DMS153 (cell line): ENCODE measurements around the gene KCNIP3.
"Not testable (repeated sequence)": the region's sequence is repeated elsewhere in the genome, so short reads cannot be mapped to it uniquely, and the experiment has no call there.

Experiments
- DNase-seq: peaks from one replicate; lab custom pipeline; 2025; lab: John Stamatoyannopoulos, UW

The KCNIP3 gene

DNA sequence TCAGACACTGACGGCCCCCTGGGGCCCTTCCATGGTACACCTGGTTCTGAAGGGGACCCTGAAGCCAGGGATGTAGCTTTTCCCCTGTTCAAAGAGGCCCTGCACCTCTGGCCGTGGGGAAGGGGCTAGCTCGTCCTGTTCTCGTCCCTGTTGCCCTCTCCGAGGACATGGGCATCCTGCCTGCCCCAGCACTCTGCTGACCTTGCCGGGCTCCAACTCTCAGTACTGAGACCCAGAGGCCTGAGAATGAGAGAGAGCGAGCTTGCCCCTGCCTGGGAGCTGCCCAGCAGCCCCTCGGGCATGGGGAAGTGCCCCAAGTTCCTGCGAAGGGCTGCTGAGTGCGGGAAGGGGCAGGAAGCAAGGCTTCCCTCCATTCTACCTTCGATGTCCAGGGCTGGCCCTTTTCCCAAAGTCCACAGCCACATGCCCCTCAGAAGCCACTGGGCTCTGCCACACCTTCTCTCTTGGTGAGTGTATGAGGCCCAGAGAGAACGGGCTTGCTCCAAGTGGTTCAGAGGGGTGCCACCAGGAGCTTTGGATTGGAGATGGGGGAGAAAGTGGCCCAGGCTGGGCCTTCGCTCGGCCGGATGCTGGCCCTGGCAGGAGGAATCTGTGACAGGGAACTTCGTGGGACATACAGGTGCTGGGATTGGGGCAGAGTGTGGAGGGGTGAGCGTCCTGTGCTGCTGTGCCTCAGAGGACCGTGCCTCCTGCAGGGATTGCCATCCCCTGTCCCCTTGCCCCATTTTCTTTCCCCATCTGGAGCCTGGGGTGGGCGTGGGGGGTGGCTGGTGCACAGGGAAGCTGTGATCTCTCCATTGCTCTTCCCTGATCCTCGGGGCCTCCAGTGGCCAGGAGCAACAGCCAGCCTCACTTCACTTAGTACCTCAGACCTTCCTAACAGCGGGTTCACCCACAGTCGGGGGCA is 50.8 kb downstream of the KCNIP3 start:
- DNase-seq = no peak

DNA sequence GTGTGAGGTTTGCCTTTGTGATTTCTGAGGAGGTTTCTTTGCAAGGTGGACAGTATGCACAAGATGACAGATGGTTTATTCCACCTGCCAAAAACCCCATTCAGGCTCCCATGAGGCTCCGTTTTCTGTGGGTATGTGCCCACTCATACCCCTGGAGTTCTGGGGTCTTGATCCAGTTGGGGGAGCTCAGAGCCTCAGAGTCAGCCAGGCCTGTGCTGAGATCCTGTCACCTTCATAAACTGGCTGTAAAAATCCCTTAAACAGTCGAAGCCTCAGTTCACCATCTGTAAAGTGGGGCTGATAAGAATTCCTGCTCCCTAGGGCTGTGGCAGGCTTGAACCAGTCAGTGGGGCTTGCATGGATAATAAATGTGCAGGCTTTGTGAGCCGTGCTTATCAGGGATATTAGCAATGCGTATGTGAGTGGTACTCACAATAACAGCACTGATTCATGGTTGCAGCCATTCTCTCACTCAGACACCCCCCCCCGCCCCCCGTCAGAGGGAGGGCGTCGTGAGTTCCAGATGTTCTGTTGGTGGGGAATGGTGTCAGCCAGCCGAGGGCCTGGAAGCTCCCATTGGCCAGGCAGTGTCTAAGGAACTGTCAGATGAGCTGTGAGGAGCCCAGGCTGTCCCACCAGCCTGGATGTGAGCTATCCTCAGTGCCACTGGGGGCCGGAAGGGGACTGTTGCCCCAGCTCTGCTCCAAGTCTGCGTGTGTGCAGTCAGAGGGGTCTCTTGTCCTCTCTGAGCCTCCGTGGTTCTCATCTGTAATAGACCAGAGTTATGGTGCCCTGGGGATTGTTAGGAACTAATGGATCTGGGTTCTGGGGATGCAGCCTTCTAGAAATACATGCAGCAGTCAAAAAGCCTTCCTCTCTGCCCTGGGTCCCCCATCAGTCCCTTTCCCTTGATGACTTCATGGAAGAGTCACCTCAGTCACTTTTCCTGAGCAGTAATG is 51.7 kb downstream of the KCNIP3 start:
- DNase-seq = no peak

DNA sequence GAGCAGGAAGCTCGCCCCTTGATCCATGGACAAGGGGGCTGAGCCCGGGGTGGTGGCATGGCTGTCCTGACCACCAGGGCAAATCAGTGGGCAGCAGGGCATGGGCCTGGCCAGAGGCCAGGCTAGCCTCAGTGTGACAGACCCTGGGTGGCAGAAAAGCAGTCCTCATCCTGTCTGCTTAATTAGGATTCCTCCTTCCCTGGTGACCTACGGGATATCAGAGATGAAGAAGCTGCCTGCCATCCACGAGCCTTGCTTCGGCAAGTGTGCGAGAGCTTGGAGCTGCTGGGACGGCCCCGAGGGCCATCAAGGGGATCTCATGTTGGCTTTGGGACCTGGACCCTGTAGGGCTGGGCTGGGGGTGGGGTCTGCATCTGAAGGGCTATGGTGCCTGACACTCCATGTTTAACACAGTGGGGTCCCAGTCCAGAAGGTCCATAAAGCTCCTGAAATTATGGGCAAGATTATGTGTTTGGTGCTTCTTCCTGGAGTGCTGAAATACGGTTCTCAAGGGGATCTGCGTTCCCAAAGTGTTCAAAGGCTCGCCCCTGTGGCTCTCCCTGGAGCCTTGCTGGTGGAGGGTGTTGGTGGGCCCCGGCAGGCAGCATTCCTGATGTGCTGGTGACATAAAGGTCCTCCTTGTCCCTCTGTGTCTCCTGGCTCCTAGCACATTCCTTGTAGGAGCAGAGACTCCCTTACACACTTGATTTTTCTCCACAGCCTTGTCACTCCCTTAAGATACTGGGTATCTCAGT is 52.6 kb downstream of the KCNIP3 start:
- no peak for DNase-seq

DNA sequence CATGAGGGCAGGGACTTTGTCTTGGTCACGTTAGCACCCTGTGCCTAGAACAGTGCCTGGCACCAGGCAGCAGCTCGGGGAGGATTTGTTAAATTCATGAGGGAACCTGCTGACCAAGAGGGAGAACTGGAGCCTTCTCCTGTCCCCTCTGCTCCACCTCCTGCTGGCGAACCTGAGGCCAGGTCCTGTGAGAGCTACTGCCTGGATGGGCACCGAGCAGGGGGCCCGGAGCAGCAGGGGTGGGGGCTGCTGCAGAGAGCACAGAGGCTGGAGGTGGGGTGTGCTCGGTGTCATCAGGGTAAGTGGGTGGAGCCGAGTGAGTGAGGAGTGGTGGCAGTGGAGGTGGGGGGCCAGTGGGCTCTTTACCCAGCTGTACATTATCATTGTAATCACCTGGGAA is 53.2 kb downstream of the KCNIP3 start:
- no peak for DNase-seq

DNA sequence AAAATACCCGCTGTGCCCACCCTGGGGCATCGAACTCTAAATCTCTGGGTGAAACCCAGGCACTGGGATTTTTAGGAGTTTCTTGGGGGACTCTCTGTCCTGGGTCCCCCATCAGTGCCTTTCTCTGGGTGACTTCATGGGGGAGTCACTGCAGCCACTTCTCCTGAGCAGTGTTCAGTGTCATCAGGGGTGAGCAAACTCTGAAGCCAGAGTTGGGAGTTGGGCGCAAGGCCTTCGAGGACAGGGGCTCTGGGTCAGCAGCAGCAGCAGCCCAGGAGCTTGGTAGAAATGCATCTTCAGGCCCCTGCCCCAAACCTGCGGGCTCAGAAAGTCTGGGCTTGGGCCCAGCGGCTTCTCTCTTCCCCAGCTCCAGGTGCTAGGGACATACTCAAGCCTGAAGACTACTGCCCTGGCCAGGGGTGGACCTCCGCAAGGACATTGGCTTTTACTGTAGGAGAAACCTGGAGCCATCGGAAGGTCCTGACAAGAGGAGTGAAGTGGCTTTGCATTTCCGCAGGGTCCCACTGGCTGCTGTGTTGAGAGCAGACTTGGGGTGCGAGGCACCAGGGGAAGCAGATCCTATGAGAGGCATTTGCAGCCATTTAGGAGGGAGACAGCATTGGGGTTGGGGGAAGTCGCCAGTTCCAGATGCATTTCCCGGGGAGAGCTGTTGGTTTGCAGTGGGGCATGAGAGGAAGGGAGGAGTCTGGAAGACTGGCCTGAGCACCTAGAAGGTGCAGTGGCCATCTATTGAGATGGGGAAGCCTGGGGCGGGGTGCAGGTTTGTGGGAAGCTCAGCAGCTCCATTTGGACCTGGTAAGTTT is 53.8 kb downstream of the KCNIP3 start:
- no peak for DNase-seq

DNA sequence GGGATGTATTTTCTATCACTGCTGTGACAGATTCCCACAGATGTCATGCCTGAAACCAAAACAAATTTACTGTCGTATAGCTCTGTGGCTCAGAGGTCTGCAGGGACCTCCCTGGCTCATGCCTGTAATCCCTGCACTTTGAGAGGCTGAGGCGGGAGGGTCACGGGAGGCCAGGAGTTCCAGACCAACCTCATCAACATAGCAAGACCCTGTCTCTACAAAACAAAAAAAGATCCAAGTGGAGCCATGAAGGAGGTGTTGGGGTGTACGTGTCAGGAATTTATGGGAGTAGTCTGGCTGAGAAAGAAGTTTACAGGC is 54.4 kb downstream of the KCNIP3 start:
- no peak for DNase-seq

DNA sequence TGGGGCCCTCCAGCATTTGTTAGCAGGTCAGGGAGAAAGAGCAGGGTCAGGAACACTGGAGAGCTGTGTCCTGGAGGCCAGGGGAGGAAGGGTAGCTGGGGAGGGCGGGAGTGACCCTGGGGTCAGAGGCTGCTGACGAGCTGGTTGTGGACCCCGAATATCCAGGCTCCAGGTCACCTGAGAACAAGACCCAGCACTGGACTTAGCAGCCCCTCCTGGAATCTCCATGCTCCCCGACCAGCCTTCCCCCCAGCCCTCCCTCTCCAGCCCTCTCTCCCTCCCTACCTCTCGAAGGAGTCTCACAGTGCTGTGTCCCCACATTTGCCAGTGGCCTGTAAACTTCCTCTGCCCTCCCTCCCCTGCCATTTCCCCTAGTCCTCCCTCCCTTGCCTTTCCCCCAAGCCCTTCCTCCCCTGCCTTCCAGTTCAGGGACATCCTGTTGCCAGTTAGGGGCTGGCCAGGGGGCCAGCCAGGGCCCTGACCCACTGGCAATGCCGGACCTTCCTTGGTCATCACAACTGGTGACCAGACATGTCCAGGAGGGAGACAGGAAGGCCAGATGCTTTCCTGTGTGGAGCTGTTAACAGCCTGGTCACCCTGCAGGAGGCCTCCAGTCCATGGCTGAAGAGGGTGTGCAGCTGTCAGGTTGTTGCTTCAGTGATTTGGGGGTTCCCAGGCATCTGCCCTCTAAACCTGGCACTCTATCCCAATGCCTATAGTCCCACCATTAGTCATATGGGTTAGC is 55.3 kb downstream of the KCNIP3 start:
- DNase-seq = no peak

DNA sequence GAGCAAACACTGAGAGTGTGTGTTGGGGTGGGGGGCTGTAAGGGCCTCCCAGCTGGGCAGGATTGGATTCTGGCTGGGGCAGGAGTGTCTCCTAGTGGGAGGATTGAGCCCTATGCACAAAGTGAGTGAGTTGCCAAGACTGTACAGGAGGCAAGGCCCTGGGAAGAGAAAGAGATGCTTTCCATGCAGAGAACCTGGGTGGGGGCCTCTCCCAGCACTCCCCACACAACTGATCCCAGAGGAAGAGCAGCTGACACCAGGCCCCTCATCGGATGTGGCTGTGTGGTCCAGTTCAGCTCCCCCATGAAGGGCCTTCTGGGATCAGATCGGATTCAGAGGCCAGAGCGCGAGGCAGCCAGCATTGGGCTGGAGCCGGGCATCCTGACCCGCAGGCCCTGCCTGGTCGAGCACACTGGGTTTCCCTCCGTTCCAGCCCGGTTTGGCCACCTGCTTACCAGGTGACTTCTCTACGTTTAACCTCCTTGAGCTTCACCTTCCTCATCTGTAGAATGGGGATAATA is 56.0 kb downstream of the KCNIP3 start:
- DNase-seq = no peak

DNA sequence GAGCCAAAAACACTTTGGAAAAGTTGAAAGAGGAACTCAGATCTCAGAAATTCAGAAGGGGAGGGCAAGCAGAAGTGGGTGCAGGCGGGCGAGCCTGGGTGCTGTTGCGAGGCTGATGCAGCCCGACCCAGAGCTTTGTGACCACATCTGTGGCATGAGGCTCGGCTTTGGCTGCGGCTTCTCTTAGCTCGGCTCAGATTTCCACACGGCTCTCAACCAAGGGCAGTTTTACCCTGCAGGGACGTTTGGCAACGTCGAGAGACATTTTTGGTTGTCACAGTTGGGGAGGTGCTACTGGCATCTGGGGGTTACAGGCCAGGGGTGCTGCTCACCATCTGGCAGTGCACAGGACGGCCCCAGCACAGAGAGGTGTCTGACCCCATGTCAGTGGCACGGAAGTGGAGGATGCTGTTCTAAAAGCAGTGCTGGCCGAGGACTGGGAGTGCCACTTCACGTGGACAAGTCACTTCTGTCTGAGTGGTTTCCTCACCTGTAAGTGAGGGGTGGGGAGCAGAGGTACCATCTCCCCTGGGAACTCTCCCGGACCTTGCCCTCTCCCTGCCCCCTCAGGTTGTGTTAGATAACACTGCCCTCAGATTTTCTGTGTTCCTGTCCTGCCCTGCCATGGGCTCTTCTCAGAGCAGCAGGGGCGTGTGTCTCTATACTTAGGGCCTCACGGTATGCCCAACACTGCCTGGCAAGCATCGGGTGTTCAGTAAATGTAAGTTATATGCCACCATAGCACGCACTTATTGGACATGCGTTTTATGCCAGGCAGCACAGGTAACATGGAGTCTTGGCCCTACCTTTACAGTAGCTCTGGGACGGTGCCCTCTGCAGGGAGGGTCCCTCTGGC is 56.7 kb downstream of the KCNIP3 start:
- DNase-seq = no peak

DNA sequence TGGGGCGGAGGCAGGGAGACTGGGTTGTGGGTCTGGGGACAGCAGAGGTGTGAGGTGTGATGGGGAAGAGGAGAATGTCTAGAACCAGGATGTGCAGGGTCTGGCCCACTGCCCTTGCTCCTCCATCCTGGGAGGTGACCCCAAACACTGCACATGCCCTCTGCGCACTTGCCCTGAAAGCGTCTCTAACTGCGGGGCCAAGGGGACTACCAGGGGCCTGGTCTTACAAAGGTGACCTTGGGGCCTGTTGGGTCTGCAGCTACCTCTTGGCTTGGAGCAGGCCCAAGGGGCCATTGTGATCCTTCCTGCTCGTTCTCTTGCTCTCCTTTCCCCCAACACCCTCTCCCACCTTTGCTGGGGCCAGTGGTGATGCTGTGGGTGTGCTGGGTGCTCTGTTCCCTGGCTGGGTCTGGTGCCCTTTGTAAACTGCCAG is 57.3 kb downstream of the KCNIP3 start:
- no peak for DNase-seq

DNA sequence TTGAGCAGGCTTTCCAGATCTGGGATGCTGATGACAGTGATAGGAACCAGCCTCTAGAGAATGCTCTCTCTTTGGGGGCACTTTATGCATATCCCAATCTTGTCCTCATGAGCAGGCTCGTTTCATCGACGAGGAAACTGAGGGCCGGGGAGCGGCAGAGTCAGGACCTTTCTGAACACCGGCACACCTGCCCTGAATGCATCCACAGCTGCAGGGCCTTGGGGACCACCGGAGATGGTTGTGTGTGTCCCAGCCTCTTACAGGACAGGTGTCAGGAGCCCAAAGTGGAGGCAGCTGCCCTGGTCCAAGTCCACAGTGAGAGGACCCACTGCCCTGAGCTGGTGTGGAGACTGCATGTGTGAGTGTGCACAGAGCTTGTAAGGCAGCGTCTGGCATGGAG is 57.8 kb downstream of the KCNIP3 start:
- no peak for DNase-seq

DNA sequence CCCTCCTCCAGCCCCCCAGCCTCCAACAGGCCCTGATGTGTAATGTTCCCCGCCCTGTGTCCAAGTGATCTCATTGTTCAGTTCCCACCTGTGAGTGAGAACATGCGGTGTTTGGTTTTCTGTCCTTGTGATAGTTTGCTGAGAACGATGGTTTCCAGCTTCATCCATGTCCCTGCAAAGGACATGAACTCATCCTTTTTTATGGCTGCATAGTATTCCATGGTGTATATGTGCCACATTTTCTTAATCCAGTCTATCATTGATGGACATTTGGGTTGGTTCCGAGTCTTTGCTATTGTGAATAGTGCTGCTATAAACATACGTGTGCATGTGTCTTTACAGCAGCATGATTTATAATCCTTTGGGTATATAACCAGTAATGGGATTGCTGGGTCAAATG is 58.3 kb downstream of the KCNIP3 start:
- DNase-seq = not testable (repeated sequence)

DNA sequence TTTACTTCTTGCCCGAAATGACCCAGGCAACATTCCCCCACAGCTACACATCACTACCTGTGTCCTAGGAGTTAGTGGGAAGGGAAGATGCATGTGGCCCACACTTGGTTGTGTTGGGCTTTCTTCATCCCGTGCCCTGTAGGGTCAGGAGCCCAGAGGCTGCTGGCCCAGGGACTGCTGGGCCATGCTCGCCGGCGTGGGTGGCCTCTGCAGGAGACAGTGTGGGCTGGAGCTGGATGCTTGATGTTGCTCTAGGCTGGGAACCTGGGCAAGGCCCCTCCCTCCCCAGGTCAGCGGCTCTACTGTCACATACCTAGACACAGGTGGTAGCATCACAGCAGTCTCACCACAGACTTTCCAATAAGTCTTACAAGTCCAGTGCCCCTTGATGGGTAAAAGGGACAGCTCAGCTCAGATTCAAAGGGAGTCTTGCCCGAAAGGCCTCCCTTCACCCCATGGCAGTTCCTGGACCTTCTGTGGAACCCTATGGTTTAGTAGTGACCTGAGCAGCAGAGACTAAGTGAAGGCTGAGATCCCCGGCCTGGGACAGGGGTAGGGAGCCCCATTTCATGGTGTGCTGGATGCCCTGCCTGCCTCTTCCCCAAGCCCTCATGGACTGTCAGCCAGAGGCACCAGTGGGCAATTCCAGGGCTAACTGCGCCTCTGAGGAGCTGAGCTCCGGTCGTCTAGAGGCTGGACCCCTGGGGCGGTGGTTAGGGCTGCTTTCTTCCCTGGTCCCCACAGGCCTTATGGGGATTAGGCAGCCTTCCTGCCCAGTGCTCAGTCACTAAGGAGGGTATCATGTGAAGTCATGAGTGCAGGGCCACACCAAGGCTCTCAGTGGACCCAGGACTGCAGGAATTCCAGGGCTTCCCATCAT is 59.9 kb downstream of the KCNIP3 start:
- no peak for DNase-seq

DNA sequence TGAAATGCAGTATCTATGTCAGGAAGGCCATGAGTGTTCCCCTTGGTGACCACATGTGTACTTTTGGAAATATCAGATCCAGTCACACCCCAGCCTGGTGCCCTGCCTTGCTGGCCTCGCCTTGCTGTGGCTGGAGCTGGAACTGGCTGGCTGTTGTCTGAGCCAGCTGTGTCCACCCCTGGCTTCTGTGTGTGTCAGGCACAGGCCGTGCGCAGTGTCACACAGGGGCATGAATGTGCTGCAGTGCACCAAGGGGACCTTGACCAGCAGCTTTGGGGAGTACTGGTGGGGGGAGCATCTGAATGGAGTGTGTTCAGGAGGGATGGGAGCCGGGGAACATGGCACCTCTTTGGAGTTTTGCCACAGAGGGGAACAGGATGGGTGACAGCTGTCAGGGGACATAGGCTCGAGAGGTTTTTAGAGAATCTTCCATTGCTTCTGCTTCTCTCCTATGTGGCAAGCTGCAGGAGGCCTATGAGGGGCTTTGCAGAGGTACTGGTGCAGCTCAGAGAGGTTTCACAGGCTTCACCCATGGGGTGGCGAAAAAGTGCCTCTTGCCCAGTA is 60.7 kb downstream of the KCNIP3 start:
- DNase-seq = no peak

DNA sequence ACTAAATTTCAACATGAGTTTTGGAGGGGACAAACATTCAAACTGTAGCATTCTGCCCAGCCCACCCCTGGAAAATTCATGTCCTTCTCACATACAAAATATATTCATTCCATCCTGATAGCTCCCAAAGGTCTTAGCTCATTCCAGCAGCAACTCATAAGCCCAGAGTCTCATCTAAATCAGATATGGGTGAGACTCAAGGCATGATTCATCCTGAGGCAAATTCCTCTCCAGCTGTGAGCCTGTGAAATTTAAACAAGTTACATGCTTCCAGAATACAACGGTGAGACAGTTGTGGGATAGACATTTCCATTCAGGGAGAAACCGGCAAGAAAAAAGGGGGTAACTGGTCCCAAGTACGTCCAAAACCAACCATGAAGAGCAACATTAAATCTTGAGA is 61.9 kb downstream of the KCNIP3 start:
- no peak for DNase-seq

DNA sequence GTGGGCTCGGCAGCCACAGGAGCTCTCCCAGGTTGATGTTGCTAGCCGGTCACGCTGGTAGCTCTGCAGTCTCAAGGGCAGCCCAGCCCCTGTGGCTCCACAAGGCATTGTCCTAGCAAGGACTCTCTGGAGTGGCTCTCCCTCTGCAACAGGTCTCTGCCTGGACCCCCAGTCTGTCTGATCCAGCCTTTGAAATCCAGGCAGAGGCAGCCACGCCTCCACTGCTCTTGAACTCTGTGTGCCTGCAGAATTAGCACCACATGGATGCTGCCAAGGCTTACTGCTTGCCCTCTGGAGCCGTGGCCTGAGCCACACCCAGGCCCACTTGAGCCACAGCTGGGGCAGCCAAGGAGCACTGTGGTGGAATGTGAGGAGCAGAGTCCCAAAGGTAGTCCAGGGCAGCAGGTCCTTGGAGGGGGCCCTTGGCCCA is 62.4 kb downstream of the KCNIP3 start:
- no peak for DNase-seq

DNA sequence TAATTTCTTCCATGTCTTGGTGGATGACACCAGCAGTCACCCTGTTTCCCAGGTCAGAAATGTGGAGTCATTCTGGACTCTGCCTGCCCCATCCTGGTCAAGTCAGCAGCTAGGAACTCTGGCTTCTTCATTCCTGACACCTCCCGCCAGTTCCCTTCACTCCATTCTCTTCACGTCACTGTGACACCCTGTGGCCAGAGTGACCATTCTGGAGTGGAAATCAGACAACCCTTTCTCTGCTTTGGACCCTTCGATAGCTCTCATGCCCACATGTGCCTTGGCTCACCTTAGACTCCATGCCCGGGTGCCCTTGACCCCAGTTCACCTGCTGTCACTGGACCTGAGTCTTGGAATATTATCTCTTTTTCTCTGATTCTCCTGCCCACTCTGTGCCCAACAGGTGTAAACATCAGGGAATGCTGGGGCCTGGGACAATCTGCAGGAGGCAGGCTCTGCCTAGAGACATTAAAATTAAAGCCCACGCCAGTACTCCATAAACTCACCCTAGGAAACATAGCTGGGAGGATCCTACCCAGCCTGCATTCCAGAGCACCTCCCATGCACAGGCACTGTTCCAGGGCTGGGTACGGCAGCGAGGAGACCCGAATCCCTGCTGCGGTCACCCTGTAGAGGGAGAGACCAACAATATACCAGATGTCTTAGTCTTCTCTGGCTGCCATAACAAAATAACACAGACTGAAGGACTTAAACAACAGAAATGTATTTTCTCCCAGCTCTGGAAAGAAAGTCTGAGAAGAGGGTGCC is 64.3 kb downstream of the KCNIP3 start:
- DNase-seq = no peak
